DMS153 (cell line): ENCODE results near the gene ABCB8.

Experiments
- DNase-seq: peaks from one replicate; lab custom pipeline; 2025; lab: John Stamatoyannopoulos, UW

Gene ABCB8

DNA sequence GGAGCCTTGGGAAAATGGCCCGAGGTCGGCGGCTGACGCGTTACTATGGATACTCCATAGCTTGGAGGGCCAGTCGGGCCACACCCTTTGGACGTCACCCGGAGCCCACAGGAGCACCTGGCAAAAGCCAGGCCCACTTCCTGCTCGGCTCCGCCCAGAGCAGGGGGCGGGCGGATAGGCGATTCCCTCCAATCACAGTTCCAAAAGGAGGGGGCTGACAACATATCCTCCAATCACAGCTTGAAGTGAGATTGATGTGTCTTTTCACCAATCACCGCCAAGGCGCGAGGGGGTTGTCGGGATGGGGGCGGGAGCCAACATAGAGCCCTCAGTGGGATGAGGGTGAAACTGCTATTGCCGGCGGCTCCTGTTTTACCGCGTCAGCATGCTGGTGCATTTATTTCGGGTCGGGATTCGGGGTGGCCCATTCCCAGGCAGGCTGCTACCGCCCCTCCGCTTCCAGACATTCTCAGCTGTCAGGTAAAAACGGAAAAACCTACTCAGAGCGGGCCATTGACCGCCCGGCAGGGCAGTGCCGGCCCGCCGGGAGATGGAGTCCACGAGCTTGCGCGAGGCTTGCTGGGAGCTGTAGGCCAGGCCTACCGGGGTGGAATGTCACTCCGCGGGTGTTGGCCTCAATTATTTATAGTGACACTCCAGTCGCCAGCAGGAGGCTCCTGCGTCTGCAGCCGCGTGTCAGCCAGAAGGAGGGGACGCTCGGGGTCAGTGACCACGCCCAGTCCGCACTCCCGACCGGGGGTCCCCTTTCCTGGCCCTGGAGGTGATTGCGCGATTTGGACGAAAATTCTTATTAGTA, at the start of gene ABCB8:
ABCB8 (plus strand) TSS at position 320 of the 817 bp plus-strand sequence; CDS start at position 386, 66 bp downstream.
- DNase-seq = peak; percentile 98

DNA sequence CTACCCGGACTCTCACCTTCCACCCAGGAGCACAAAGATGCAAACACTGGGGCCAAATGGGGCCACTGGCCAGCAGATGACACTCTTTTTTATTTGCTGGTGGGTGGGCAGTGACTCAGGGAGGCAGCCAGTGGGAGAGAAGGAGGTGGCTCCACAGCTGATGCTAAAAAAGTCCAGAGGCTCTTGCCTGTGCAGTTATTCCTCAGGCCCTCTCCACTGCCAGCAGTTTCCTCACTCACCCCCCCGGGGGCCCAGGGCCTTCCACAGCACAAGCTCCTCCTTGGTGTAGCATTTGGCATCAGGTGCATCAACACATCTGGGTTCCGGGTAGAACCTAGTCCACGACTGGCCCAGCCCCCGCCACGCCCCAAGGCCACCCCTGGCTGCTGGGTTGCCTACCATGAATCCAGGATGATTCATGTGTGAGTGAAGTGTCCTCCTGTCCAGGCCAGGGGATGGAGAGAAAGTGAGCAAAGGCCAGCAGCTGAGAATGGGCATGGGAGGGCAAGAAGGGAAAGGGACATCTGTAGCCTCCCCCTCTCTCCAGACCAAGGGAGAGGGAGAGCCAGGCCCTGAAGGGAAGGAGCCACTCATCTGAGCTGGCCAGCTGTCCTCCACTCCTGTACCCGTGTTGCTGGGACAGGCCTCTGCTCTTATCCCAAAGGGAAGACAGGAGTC, 48.4 kb upstream of the ABCB8 start:
- DNase-seq = no peak

DNA sequence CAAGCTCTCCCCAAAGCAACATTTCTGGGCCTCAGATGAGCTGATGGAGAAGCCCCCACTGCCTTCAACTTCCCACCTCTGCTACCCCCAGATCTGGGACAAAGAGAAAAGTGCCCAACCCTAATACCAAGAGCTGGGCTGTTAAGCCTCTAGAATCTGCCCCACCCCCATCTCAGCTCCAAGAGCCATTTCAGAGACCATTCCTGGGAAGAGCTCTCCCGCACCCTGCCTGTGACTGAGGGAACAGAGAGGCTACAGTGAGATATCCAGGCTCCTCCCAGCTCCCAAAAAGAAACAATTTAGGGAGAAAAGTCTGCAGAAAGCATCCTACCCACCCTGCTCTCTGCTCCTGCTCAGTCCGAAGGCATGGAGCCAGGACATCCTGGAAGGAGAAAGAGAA, 47.6 kb upstream of the ABCB8 start:
- DNase-seq = no peak

DNA sequence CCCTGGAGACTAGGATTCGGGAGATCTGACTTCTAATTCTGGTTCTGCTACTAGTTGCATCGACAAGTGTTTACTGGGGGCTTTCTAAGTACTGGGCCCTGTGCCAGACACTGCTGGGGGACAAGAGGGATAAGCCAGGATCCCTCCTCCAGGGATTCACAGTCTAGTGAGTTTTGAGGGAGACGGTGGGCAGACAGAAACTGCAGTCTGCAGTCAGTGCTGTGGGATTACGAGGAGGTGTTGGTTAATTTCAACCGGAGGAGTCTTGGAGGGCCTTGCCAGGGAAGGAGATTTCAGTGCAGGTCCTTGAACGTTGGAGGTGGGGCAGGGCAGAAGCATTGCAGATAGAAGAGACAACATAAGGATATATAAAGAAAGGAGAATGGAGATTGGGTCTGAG, 46.6 kb upstream of the ABCB8 start:
- DNase-seq = no peak

DNA sequence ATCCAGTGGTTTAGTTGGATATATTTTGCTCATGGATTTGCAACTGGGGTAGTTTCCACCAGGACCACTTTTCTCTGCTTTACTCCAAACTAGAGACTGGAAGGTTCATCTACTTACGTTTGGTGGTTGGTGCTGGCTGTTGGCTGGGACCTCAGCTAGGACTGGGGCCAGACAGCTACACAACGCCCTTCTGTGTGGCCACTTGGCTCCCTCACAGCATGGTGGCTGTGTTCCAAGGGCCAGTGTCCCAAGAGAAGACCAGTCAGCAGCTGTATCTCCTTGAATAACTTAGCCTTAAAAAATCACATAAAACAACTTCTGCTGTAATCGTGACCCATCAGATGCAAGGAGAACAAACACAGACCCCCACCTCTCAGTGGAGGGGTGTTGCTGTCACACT, 45.9 kb upstream of the ABCB8 start:
- DNase-seq = no peak

DNA sequence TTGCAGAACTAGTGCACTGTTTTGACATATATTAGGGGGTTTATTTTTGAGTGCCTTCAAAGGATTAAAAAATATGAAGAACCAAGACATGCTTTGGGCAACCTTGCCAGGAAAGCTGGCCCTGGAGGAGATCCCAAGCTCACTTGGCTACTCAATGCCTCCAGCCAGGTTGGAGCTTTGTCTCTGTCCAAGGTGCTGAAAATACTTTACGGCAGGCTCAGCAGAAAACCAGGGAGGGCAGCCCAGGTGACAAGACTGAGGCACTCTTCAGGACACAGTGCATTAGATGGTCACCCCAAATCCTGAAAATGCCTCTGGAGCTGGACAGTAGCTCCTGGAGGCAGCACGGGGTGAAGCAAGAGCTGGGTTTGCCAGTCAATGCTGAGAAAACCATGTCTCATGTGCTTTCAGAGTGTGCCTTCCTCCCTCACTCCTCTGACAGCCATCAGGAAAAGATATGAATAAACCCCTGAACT, 44.3 kb upstream of the ABCB8 start:
- DNase-seq = no peak

DNA sequence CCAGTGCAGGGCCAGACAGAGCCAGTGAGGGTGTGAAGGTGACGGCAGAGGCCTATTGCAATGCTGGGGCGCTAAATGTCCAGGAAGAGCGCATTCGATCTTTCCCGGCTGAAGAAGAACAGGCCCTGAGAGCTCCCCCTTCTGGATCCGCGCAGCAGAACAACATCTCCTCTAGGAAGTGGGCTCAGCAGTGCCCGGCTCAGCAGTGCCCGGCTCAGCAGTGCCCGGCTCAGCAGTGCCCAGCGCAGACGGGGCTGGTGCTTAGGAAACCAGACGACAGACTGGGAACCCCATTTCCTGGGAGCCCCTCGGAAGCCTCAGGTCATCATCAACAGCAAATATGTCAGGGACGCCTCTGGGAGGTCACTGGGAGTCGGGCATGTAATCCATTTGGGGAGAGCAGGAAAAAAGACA, 42.1 kb upstream of the ABCB8 start:
- DNase-seq = peak; percentile 58

DNA sequence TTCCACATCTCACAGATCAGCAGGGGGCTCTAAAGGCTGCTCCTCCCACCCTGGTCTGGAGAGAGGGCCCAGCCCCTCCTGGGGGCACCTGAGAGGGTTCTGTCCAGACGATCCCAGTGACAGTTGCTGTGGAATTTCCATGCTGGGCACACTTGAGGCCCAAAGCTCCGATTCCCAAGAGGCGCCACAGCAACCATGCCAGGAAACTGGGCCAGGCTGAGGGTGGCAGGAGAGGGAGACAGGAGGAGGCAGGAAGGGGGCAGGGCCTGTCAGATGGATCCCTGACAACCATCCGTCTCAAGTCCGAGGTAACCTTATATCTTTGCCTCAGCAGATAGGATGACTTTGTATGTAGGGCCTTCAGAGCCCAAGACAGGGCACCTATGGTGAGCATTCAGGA, 41.7 kb upstream of the ABCB8 start:
- DNase-seq = no peak

DNA sequence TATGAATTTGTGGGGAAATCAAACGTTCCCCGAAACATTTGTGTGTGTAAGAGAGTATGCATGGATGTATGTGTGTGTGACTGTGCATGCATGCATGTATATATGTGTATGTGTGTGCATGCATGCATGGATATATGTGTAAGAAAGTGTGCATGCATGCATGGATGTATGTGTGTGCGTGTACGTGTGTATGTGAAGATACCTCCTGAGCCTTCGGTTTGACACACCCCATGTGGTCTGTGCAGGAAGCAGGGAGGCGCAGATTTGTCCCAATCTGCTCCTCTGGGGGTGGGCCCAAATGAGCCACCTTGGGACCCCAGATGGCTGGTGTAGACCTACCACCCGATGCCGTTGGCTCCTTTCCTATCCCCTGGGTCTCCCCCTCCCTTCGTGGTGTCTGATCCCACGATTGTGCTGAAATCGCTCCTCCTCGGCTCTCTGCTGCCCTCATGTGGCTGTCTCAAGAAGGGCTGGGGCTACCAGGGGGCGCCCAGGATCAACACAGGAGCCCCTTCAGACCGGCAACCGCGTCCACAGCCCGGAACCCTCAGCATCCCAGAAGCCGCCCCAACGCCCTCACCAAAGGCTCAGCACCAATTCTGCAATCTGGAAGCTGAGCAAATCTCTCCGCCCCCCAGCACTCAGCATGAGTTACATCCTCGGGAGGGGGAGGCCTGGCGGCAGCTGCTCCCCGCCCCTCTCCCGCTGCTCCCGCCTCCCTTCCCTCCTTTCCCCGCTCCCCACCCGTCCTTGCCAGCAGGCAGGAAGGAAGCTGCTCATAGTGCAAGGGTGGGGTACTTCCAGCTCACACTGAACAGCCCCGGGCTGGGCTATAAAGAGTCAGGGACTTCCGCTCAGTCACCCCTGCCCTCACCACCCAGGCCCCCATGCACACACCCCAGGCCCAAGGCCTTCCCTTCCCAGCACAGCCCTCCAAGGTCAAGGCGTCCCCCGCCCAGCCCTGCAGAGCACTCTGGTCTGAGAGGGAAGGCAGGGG, 39.7 kb upstream of the ABCB8 start:
- DNase-seq = peak; percentile 57

DNA sequence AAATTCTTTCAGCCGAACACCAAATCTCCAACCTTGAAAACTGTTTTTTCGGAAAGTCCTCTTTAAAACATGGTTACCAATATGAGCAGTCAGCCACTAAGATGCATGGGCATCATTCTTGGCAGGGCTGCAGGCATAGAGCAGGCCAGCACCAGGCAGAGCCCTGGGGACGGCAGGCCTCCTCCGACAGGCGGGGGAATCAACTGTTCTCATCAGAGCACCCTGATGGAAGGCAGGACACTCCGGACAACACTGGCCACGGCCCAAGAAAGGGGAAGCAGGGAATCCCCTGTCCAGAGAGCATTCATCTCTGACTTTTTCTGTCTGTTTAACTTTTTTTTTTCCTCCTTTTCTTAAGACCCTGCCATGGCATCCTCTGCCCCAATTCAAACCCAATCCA, 38.8 kb upstream of the ABCB8 start:
- no peak for DNase-seq

DNA sequence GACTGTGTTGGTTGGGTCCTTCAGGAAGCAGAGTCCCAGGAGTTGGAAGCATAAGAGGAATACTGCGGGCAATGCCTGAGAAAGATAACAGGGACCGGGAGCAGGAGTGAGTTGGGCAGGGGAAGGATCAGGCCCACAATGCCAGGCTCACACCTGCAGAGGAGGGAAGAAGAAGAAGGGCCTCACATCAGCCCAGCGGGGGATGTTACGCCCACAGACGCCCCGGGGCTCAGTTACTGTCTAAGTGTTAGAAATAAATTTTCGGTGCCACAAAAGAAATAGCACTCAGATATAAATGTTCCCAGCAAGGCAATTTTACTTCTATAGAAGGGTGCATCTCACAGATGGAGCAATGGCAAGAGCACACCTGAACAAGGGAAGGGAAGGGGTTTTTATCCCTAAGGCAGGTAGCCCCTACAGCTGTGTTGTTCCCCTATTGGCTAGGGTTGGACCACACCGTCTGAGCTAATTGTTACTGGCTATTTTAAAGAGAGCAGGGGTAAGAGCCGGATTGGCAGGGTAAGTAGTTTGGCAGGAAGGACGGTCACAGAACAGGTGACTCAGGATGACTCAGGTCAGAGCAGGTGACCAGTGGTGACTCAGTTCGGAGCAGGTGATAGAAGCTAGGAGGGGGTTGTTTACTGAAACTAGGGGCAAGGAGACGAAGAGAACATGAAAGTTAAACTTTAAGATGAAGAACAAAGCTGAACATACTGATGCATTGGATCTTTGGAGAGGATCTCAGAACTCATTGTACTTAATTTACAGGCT, 37.6 kb upstream of the ABCB8 start, which contains the start of gene NOS3:
NOS3 (plus strand) TSS at position 602 of the 771 bp plus-strand sequence. CDS start 2,787 bp downstream, outside the sequence.
- DNase-seq = no peak

DNA sequence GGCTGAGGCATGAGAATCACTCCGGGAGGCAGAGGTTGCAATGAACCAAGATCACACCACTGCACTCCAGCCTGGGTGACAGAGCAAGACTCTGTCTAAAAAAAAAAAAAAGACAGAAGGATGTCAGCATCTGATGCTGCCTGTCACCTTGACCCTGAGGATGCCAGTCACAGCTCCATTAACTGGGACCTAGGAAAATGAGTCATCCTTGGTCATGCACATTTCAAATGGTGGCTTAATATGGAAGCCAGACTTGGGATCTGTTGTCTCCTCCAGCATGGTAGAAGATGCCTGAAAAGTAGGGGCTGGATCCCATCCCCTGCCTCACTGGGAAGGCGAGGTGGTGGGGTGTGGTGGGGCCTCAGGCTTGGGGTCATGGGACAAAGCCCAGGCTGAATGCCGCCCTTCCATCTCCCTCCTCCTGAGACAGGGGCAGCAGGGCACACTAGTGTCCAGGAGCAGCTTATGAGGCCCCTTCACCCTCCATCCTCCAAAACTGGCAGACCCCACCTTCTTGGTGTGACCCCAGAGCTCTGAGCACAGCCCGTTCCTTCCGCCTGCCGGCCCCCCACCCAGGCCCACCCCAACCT, 36.1 kb upstream of the ABCB8 start:
- no peak for DNase-seq

DNA sequence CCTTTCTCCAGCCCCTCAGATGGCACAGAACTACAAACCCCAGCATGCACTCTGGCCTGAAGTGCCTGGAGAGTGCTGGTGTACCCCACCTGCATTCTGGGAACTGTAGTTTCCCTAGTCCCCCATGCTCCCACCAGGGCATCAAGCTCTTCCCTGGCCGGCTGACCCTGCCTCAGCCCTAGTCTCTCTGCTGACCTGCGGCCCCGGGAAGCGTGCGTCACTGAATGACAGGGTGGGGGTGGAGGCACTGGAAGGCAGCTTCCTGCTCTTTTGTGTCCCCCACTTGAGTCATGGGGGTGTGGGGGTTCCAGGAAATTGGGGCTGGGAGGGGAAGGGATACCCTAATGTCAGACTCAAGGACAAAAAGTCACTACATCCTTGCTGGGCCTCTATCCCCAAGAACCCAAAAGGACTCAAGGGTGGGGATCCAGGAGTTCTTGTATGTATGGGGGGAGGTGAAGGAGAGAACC, 35.4 kb upstream of the ABCB8 start:
- DNase-seq = no peak

DNA sequence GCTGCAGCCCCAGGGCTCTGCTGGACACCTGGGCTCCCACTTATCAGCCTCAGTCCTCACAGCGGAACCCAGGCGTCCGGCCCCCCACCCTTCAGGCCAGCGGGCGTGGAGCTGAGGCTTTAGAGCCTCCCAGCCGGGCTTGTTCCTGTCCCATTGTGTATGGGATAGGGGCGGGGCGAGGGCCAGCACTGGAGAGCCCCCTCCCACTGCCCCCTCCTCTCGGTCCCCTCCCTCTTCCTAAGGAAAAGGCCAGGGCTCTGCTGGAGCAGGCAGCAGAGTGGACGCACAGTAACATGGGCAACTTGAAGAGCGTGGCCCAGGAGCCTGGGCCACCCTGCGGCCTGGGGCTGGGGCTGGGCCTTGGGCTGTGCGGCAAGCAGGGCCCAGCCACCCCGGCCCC, 34.7 kb upstream of the ABCB8 start:
- DNase-seq = no peak

DNA sequence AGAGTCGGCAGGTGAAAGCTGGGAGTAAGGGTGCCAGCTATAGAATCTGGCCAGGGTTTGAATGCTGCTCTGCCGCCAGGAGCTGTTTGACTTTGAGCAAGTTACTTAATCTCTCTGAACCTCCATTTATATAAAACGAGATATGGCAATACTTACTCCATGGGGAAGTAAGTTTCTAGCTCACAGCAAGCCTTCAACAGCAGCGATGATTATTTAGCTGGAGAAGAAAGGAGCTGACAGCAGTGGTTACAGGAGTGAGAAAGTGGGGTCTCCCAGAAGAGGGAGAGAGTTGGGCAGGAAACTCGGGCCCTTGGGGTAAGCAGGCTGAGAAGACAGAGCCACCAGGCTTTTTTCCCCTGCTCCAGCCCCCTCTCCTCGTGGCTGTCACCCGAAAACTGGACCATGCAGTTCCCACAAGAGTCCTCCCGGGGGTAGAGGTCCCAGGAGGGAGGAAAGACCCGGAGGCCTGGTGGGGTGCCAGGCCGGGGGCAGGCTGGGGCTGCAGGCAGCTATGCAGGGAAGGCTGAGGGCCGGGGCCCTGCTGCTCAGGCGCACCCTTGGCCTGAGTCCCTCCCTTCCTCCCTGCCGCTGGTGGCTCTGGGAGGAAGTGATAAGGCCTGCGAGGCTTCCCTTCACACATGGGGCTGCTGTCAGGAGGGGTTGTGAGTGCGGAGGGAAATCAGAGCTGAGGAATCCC, 34.0 kb upstream of the ABCB8 start:
- DNase-seq = no peak

DNA sequence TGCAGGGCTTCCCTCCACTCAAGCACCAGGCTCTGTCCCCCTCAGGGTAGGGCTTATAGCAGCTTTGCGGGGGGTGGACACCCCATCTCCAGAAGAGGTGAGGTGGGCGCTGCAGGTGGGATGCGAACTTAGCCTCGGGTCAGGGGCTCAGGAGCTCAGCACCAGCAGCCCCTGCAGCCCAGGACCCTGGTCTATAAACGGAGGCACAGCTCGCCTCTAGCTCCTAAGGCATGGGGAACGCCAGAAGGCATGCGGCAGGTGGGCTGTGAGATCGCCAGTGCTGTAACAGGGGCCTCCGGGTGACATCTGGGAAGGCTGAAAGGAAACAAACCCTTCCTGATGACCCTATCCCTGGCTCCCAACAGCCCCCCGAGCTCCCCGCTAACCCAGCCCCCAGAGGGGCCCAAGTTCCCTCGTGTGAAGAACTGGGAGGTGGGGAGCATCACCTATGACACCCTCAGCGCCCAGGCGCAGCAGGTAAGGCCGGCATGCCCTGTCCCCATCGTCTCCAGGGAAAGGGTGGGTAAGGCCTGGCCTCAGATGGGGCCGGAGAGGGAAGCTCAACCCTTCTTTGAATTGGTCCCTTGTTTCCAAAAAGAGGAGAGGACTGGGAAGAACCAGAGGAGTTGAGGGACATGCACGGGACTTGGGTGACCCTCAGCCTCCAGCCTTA, 33.3 kb upstream of the ABCB8 start:
- DNase-seq = no peak

DNA sequence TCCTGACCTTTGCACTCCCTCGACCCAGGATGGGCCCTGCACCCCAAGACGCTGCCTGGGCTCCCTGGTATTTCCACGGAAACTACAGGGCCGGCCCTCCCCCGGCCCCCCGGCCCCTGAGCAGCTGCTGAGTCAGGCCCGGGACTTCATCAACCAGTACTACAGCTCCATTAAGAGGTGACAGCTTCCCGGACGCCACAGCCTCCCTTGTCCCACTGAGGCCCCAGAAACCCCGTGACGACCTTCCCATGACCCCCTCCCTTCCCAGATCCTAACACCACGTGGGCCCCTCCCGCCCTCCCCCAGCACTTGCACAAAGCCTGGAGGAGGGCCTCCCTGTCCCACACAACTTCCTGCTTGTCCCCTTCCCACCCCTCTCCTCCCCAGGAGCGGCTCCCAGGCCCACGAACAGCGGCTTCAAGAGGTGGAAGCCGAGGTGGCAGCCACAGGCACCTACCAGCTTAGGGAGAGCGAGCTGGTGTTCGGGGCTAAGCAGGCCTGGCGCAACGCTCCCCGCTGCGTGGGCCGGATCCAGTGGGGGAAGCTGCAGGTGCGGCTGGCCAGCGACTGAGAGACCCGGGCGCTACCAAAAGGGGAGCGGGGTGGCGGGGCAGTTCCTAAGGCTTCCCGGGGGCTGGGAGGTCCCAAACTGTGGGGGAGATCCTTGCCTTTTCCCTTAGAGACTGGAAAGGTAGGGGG, 31.7 kb upstream of the ABCB8 start:
- no peak for DNase-seq

DNA sequence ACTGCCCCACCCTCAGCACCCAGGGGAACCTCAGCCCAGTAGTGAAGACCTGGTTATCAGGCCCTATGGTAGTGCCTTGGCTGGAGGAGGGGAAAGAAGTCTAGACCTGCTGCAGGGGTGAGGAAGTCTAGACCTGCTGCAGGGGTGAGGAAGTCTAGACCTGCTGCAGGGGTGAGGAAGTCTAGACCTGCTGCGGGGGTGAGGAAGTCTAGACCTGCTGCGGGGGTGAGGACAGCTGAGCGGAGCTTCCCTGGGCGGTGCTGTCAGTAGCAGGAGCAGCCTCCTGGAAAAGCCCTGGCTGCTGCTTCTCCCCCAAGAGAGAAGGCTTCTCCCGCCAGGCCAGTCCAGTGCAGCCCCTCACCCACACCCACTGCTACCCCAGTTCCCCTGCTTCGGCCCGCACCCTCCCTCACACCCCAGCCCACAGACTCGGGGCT, 31.2 kb upstream of the ABCB8 start:
- DNase-seq = no peak

DNA sequence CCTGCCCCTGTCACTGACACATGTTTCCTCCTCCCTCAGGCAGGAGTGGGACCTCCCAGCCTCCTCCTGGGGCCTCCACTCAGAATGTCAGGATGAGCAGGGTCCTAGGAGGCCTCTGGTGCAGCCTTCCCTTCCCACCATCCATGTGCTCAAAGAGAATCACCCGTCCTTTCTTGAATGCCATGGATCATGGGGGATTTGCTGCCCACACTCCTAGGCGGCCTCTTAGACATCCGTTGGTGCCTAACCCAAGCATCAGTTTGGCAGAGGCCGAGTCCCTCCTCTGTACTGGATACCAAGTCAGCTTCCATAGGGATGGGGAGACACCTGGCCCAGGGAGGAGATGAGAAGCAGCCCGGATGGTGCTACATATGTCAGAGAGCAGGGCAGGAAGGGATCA, 30.4 kb upstream of the ABCB8 start:
- no peak for DNase-seq
